Stimulated activated naive B cell treated with anti-CD40 and anti-IgM and Interleukin-4, amounts not matched to agents 10 μg/mL and 1 μg/mL and 100 μg/mL, for 72 hours (primary cell): Measurements from ENCODE around the gene ST7.

Experiments used
- ATAC-seq, 2 donors: fragments of 150-1000 bp; cut with Tn5 transposase; replicated peaks; 2 replicates each; pipeline ENCODE4 v1.10.0; 2021; ENCODE audit warnings: moderate library complexity in 1 of 2
- DNase-seq: peaks from one replicate; pipeline ENCODE4 v3.0.0; 2021
- H3K27ac Mint-ChIP-seq: one replicate; pipeline ENCODE4 v1.8.0; 2022; ENCODE audit warnings: mild to moderate bottlenecking, mixed read lengths
- H3K27me3 Mint-ChIP-seq, 2 donors: one replicate each; pipeline ENCODE4 v1.8.0; 2022; ENCODE audit warnings: mixed read lengths in 2 of 2
- H3K36me3 Mint-ChIP-seq, 2 donors: one replicate each; pipeline ENCODE4 v1.8.0; 2022; ENCODE audit warnings: mixed read lengths in 2 of 2, mild to moderate bottlenecking in 1 of 2
- H3K4me1 Mint-ChIP-seq, 2 donors: one replicate each; pipeline ENCODE4 v1.8.0; 2022; ENCODE audit warnings: mixed read lengths in 2 of 2, mild to moderate bottlenecking in 1 of 2
- H3K4me3 Mint-ChIP-seq, 2 donors: one replicate each; pipeline ENCODE4 v1.8.0; 2022; ENCODE audit warnings: mild to moderate bottlenecking in 2 of 2, mixed read lengths in 2 of 2, moderate library complexity in 1 of 2
- H3K9me3 Mint-ChIP-seq, 2 donors: one replicate each; pipeline ENCODE4 v1.8.0; 2022; ENCODE audit warnings: mixed read lengths in 2 of 2, mild to moderate bottlenecking in 1 of 2

Gene ST7

DNA sequence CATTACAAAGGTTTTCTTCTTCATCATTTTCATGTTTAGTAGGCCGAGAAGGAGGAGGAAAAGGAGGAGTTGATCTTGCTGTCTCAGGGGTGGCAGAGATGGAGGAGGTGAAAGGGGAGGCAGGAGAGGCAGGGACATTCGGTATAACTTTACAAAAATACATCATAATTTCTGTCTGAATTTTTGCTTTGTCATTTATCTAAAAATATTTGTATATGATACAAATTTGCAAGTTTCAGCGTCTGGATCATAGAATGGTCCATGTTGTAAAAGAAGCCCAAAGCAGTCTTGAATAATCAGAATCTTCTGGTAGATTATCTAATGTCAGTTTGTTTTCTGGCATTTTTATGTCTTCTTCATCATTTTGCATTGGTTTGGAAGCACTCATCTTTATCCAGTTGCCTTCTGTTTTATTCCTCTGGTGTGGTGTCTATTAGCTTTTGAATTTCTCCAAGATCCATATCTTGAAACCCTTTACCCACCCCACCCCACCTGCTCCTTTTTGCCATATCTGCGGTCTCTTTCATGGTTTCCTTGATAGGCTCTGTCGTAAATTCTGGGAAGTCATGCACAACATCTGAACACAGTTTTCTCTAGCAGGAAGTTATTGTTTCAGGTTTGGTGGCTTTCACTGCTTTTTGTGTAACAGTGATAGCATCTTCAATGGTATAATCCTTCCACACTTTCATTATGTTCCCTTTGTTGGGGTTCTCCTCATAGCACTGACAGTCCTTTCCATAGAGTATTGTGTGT, 95.0 kb downstream of the ST7 start:
- peaks cover 4 to 33% of the 10 kb centered on the region in 2 donors for H3K27me3 Mint-ChIP-seq
- DNase-seq (no peak), ATAC-seq (no peak)
- no peak overlapping the region for H3K27ac Mint-ChIP-seq
- H3K9me3 Mint-ChIP-seq = peaks cover 0 to 5% of the 10 kb centered on the region in 2 donors
- H3K4me1 Mint-ChIP-seq = peaks cover 0 to 4% of the 10 kb centered on the region in 2 donors
- no peak overlapping the region for H3K4me3 Mint-ChIP-seq
- no peaks in the 10 kb centered on the region for H3K36me3 Mint-ChIP-seq

GRCh38 chr7:117048882-117049281, 95.6 kb downstream of the ST7 start:
- no peak overlapping the region for H3K27ac Mint-ChIP-seq
- H3K27me3 Mint-ChIP-seq = peaks cover 4 to 39% of the 10 kb centered on the region in 2 donors
- H3K4me1 Mint-ChIP-seq = peaks cover 0 to 4% of the 10 kb centered on the region in 2 donors
- H3K36me3 Mint-ChIP-seq = no peaks in the 10 kb centered on the region
- H3K4me3 Mint-ChIP-seq = no peak overlapping the region
- ATAC-seq (no peak), DNase-seq (no peak)
- peaks cover 0 to 5% of the 10 kb centered on the region in 2 donors for H3K9me3 Mint-ChIP-seq

DNA sequence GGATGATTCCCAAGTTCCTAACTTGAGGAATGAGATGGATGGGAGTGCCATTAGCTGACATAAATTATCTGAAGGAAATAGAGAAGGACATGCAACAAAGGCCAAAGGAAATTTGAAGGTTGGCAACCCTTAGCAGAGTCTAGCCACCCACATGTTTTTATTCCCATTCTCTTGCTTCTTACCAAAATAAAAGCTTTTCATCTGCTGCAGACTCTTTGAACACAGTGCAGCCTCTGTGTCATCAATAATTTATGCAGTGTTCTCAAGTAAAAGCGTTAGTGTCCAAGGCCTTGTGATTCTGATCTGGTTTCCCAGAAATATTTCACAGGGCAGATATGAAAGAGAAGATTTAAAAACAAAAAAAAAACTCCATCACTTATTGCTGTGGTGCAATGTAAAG, 98.5 kb downstream of the ST7 start:
- peaks cover 4 to 32% of the 10 kb centered on the region in 2 donors for H3K27me3 Mint-ChIP-seq
- H3K36me3 Mint-ChIP-seq = no peaks in the 10 kb centered on the region
- DNase-seq (no peak), ATAC-seq (no peak)
- no peak overlapping the region for H3K27ac Mint-ChIP-seq
- no peak overlapping the region for H3K4me3 Mint-ChIP-seq
- peaks cover 0 to 5% of the 10 kb centered on the region in 2 donors for H3K9me3 Mint-ChIP-seq
- H3K4me1 Mint-ChIP-seq = peaks cover 0 to 4% of the 10 kb centered on the region in 2 donors

- Mint-ChIP-seq H3K36me3 (no peaks in the 10 kb centered on the region), H3K27ac (no peak overlapping the region), H3K4me3 (no peak overlapping the region), H3K27me3 (peaks cover 4 to 32% of the 10 kb centered on the region in 2 donors), H3K4me1 (peaks cover 0 to 4% of the 10 kb centered on the region in 2 donors), H3K9me3 (peaks cover 0 to 5% of the 10 kb centered on the region in 2 donors)
- ATAC-seq (no peak), DNase-seq (no peak)
Observed at GRCh38 chr7:117053432-117053831, 100.1 kb downstream of the ST7 start.

DNA sequence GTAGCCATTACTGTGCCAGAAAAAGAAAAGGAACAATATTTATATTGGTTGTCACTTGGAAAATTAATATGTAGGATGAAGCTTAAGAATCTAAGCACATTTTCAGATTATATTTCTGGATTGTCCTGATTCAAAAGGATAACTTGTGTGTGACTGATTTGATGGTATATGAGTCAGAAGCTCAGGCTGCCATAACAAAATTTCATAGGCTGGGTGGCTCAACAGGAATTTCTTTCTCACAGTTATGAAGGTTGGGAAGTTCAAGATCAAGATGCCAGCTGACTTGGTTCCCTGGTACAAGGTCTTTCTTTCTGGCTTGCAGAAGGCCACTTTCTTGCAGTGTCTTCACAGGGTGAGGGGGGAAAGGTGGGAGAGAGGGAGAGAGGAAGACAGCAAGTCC, 108.5 kb downstream of the ST7 start:
- DNase-seq = no peak
- Mint-ChIP-seq H3K27me3 (peaks cover 0 to 6% of the 10 kb centered on the region in 2 donors), H3K4me3 (no peak overlapping the region), H3K36me3 (no peaks in the 10 kb centered on the region), H3K9me3 (no peaks in the 10 kb centered on the region), H3K4me1 (peaks cover under 1 to 2% of the 10 kb centered on the region in 2 donors), H3K27ac (no peak overlapping the region)
- ATAC-seq = no peak

DNA sequence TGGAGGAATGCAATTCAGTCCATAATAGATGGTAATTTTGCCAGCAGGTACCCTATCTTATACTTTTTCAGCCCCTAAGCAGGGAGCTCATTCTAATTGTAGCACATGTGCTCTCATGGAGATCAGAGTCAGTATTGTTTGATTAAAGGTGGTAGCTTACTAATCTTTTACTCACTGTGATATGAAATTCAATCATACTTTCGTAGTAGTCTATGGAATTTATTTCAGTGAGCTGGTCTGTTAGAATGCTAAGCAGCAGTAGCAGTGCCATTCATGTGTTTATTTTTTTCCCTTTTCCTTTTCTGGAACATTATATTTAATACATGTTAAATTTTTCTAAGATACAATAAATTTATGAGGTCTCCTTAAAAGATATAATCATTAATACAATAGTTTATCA, 109.0 kb downstream of the ST7 start:
- no peak for DNase-seq
- H3K27me3 Mint-ChIP-seq = peaks cover 0 to 6% of the 10 kb centered on the region in 2 donors
- H3K4me1 Mint-ChIP-seq = peaks cover 3 to 6% of the 10 kb centered on the region in 2 donors
- no peaks in the 10 kb centered on the region for H3K9me3 Mint-ChIP-seq
- ATAC-seq = no peak
- no peaks in the 10 kb centered on the region for H3K36me3 Mint-ChIP-seq
- no peak overlapping the region for H3K4me3 Mint-ChIP-seq
- no peak overlapping the region for H3K27ac Mint-ChIP-seq

DNA sequence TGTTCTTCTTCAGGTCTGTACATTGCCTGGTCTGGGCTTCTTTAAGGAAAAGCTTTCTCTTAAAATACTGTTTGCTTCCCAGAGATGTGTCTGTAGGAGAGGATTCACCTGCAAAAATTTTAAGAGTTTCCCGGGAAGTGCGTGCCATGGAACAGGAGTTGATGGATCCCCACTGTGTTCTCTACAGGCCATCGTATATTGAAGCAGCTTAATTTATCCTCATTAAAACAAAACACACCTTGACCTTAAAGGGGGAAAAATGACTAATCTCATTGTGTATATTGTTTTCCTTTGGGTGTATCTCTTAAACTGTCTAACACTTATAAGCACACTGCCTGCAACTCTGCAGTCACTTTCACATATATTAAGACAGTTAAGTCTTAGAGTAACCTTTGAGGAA, 111.4 kb downstream of the ST7 start:
- Mint-ChIP-seq H3K9me3 (no peaks in the 10 kb centered on the region), H3K27me3 (peaks cover 0 to 6% of the 10 kb centered on the region in 2 donors), H3K36me3 (no peaks in the 10 kb centered on the region), H3K4me1 (peaks cover 6 to 13% of the 10 kb centered on the region in 2 donors), H3K4me3 (no peak overlapping the region), H3K27ac (no peak overlapping the region)
- DNase-seq (no peak), ATAC-seq (no peak)

GRCh38 chr7:117065571-117066150, 112.4 kb downstream of the ST7 start:
- Mint-ChIP-seq H3K4me1 (peaks cover 6 to 13% of the 10 kb centered on the region in 2 donors), H3K27ac (no peak overlapping the region), H3K9me3 (no peaks in the 10 kb centered on the region), H3K27me3 (peaks cover 0 to 6% of the 10 kb centered on the region in 2 donors), H3K36me3 (no peaks in the 10 kb centered on the region), H3K4me3 (no peak overlapping the region)
- ATAC-seq (no peak), DNase-seq (no peak)

- Mint-ChIP-seq H3K36me3 (no peaks in the 10 kb centered on the region), H3K27me3 (peaks cover 0 to 6% of the 10 kb centered on the region in 2 donors), H3K27ac (no peak overlapping the region), H3K9me3 (no peaks in the 10 kb centered on the region), H3K4me3 (no peak overlapping the region), H3K4me1 (peaks cover 6 to 13% of the 10 kb centered on the region in 2 donors)
- DNase-seq = no peak
- ATAC-seq = peak; percentile 52 to 63
Observed at GRCh38 chr7:117066668-117067067, 113.4 kb downstream of the ST7 start.

- no peaks in the 10 kb centered on the region for H3K9me3 Mint-ChIP-seq
Observed at GRCh38 chr7:117067340-117067739, 114.0 kb downstream of the ST7 start.

DNA sequence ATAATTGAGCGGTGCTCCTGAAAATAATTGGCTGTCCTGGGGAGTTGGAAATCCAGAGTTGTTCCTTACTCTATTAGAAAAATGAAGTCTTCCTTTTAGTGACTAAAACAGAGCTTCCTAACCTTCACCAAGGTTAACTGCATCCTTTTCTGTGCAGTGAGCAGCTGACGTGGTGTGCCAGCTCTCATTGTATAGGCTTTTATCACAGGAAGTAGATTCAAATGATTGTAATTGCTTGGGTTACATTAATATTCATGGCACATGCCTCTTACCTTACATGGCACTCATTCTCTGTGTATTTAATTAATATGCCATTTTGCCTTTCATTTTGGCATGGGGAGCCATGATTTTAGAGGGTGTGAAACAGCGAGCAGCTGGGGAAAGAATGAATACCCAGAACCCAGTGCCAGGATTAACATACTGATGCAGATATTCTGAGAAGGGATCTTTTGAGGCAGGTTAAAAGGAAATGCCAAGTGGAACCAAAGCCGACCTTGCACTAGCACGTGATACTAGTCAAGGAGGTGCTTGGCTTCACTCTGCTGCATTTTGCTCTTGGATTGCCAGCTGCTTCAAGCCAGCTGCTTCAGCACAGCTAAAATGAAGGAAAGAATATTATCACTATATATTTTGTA, 115.3 kb downstream of the ST7 start:
- H3K4me3 Mint-ChIP-seq = no peak overlapping the region
- H3K36me3 Mint-ChIP-seq = no peaks in the 10 kb centered on the region
- no peak overlapping the region for H3K27ac Mint-ChIP-seq

More at GRCh38 chr7:117067340-117067739, 114.0 kb downstream of the ST7 start:
- H3K4me1 Mint-ChIP-seq = peaks cover 6 to 13% of the 10 kb centered on the region in 2 donors
- peaks cover 0 to 6% of the 10 kb centered on the region in 2 donors for H3K27me3 Mint-ChIP-seq
- no peak overlapping the region for H3K4me3 Mint-ChIP-seq
- no peaks in the 10 kb centered on the region for H3K36me3 Mint-ChIP-seq
- no peak overlapping the region for H3K27ac Mint-ChIP-seq
- ATAC-seq (no peak), DNase-seq (no peak)

DNA sequence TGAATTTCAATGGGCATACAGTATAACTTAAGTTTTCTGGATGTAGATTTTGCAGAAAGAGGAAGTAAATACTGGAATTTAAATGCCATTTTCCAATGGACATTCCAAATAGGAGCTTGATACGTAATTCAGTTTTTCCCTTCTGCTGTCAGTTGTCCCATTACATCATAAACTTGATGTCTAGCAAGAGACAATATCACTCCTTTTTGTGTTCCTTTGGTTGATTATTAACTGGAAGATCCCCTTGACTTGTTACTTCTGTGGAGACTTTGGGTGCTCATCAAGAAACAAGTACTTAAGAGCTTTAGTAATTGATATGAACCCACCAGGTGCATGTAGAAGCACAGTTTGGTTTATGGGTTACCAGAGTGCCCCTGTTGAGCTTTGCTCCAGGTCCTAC, 116.1 kb downstream of the ST7 start:
- Mint-ChIP-seq H3K4me1 (peaks cover 11 to 13% of the 10 kb centered on the region in 2 donors), H3K4me3 (no peak overlapping the region), H3K27me3 (peaks cover 0 to 6% of the 10 kb centered on the region in 2 donors), H3K9me3 (no peaks in the 10 kb centered on the region), H3K27ac (no peak overlapping the region), H3K36me3 (no peaks in the 10 kb centered on the region)
- ATAC-seq = no peak
- no peak for DNase-seq

More for the DNA sequence above, 115.3 kb downstream of the ST7 start:
- Mint-ChIP-seq H3K9me3 (no peaks in the 10 kb centered on the region), H3K27me3 (peaks cover 0 to 6% of the 10 kb centered on the region in 2 donors), H3K4me1 (peaks cover 11 to 13% of the 10 kb centered on the region in 2 donors)
- ATAC-seq = peak in 1 of 2 donors; percentile 25
- DNase-seq = no peak

DNA sequence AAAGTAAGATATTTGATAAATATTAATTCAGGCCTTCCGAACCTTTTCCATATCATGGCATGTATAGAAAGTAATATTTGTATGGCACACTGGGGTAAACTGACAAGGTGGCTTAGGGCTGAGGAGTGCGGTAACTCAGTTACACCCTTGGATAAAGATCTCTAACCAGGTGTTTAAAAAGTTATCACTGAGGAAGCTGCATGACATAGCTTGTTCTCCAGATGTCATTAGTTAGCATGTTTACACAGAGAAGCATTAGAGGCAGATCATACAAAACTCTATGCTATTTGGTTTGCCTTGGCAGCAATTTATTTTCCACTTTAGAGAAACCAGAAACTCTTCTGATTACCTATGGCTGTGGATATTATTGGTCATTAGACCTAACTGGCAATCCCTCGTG, 118.2 kb downstream of the ST7 start:
- H3K27ac Mint-ChIP-seq = no peak overlapping the region
- no peaks in the 10 kb centered on the region for H3K27me3 Mint-ChIP-seq
- no peak for DNase-seq
- H3K4me3 Mint-ChIP-seq = no peak overlapping the region
- H3K9me3 Mint-ChIP-seq = peaks cover 0 to 2% of the 10 kb centered on the region in 2 donors
- H3K36me3 Mint-ChIP-seq = peaks cover 0 to 3% of the 10 kb centered on the region in 2 donors
- peaks cover 10 to 13% of the 10 kb centered on the region in 2 donors for H3K4me1 Mint-ChIP-seq
- no peak for ATAC-seq

DNA sequence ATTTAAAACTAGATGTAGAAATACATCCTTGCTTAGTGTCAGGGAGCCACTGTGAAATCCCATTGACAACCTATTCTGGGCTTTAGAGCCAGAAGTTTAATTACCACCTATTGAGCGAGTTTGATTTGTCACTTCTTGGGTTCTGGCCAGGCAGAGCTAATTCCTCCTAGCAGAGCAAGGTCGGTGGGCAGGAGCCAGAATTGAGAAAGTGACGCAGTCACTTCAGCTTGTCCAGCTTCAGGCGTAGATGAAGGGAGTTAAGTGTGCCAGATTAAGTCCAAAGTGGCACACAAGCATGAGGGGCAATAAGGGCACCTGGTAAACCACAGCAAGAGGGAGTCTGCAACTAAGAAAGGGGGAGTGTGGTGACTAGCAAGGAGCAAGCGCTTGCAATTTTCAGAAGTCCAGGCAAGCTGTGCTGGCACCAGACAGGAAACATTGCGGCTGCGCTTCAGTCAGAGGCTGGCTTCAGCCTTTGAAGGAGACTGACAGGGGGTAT, 119.4 kb downstream of the ST7 start:
- H3K9me3 Mint-ChIP-seq = peaks cover 0 to 3% of the 10 kb centered on the region in 2 donors
- peaks cover 2 to 3% of the 10 kb centered on the region in 2 donors for H3K36me3 Mint-ChIP-seq
- H3K4me1 Mint-ChIP-seq = peaks cover 3 to 8% of the 10 kb centered on the region in 2 donors
- peak overlapping the region in 1 of 2 donors; percentile 11 for H3K4me3 Mint-ChIP-seq
- no peaks in the 10 kb centered on the region for H3K27me3 Mint-ChIP-seq
- ATAC-seq (no peak), DNase-seq (no peak)
- H3K27ac Mint-ChIP-seq = no peak overlapping the region
